UCSD-AML1 (cell line): ENCODE data around the gene CNNM2.
"Not testable (repeated sequence)": the region's sequence is repeated elsewhere in the genome, so short reads cannot be mapped to it uniquely, and the experiment has no call there.

Experiments used
- DNase-seq: peaks from one replicate; lab custom pipeline; 2025; ENCODE audit not compliant: unreplicated experiment; lab: John Stamatoyannopoulos, UW

The CNNM2 gene

GRCh38 chr10:103135168-103135567 lies 217.1 kb downstream of the CNNM2 start:
- DNase-seq = not testable (repeated sequence)

GRCh38 chr10:103139803-103140202 lies 221.7 kb downstream of the CNNM2 start:
- DNase-seq = no peak
